Ectodermal cell (in vitro differentiated cells): ENCODE results near the gene SOWAHD.
"Not testable (repeated sequence)": the region's sequence is repeated elsewhere in the genome, so short reads cannot be mapped to it uniquely, and the experiment has no call there.

Experiments
- H3K27ac ChIP-seq: 2 replicates; pipeline ENCODE4 v1.7.0; 2013; ENCODE audit warnings: mild to moderate bottlenecking, low read depth, low read length; ENCODE audit not compliant: insufficient read depth, poor library complexity, severe bottlenecking
- H3K27me3 ChIP-seq: 2 replicates; pipeline ENCODE4 v1.7.0; 2013; ENCODE audit warnings: mild to moderate bottlenecking, low read length; ENCODE audit not compliant: insufficient read depth, control insufficient read depth, poor library complexity, severe bottlenecking
- H3K36me3 ChIP-seq: one replicate; pipeline ENCODE4 v1.7.0; 2013; ENCODE audit warnings: low read length; ENCODE audit not compliant: control insufficient read depth, insufficient read depth
- H3K4me1 ChIP-seq: one replicate; pipeline ENCODE4 v1.7.0; 2013; ENCODE audit warnings: low read length; ENCODE audit not compliant: control insufficient read depth, insufficient read depth
- H3K4me3 ChIP-seq: 2 replicates; pipeline ENCODE4 v1.7.0; 2013; ENCODE audit warnings: low read depth, low read length, control low read depth; ENCODE audit not compliant: insufficient read depth
- H3K9me3 ChIP-seq: 2 replicates; pipeline ENCODE4 v1.7.0; 2013; ENCODE audit warnings: mild to moderate bottlenecking, low read length, moderate library complexity; ENCODE audit not compliant: control insufficient read depth
- WGBS, 2 experiments: methylation state at CpG; one replicate each; pipeline ENCODE4 v1.1.7; 2013; ENCODE audit warnings: missing lambda C conversion rate in 2 of 2; 5-methylcytosine and 5-hydroxymethylcytosine counted together

Gene SOWAHD

GRCh38 chrX:119736206-119736764, 22.1 kb upstream of the SOWAHD start:
- Histone ChIP-seq H3K4me3 (no peak overlapping the region), H3K27ac (no peak overlapping the region), H3K4me1 (no peaks in the 10 kb centered on the region), H3K36me3 (no peaks in the 10 kb centered on the region), H3K9me3 (no peaks in the 10 kb centered on the region), H3K27me3 (no peaks in the 10 kb centered on the region)
- WGBS, 2 experiments: 88 to 95% methylated on average over 9 to 12 of the region's 12 CpGs

- Histone ChIP-seq H3K4me3 (no peak overlapping the region), H3K27ac (no peak overlapping the region), H3K36me3 (no peaks in the 10 kb centered on the region), H3K27me3 (no peaks in the 10 kb centered on the region), H3K4me1 (no peaks in the 10 kb centered on the region), H3K9me3 (no peaks in the 10 kb centered on the region)
- WGBS, 2 experiments: 93 to 94% methylated on average over 5 of the region's 5 CpGs
These were observed 19.6 kb upstream of the SOWAHD start for GRCh38 chrX:119738742-119739141.

- 87 to 96% methylated on average over 1 to 4 of the region's 4 CpGs for WGBS, 2 experiments
- no peak overlapping the region for H3K27ac ChIP-seq
- H3K36me3 ChIP-seq: no peaks in the 10 kb centered on the region
- H3K9me3 ChIP-seq: no peaks in the 10 kb centered on the region
- no peaks in the 10 kb centered on the region for H3K27me3 ChIP-seq
- H3K4me3 ChIP-seq: no peak overlapping the region
- H3K4me1 ChIP-seq: no peaks in the 10 kb centered on the region
These were observed 13.0 kb upstream of the SOWAHD start for GRCh38 chrX:119745283-119745848.

GRCh38 chrX:119750131-119750530, 8.3 kb upstream of the SOWAHD start:
- not testable (repeated sequence) for H3K36me3 ChIP-seq
- WGBS, 2 experiments: 89 to 94% methylated on average over 8 to 9 of the region's 9 CpGs

GRCh38 chrX:119750751-119751150, 7.6 kb upstream of the SOWAHD start:
- 94% methylated on average over 19 to 22 of the region's 27 CpGs for WGBS, 2 experiments
- H3K27ac ChIP-seq, H3K4me1 ChIP-seq, H3K4me3 ChIP-seq, H3K27me3 ChIP-seq, H3K9me3 ChIP-seq, H3K36me3 ChIP-seq: not testable (repeated sequence)

More at GRCh38 chrX:119750131-119750530, 8.3 kb upstream of the SOWAHD start:
- not testable (repeated sequence) for H3K4me3 ChIP-seq, H3K9me3 ChIP-seq, H3K27me3 ChIP-seq, H3K27ac ChIP-seq, H3K4me1 ChIP-seq

- H3K27ac ChIP-seq: no peak overlapping the region
- no peaks in the 10 kb centered on the region for H3K4me1 ChIP-seq
- no peaks in the 10 kb centered on the region for H3K36me3 ChIP-seq
- WGBS, 2 experiments: 90 to 92% methylated on average over 2 to 3 of the region's 3 CpGs
- H3K4me3 ChIP-seq: no peak overlapping the region
- no peaks in the 10 kb centered on the region for H3K9me3 ChIP-seq
- peaks cover 17% of the 10 kb centered on the region for H3K27me3 ChIP-seq
These were observed 5.4 kb upstream of the SOWAHD start for GRCh38 chrX:119753001-119753400.

- Histone ChIP-seq H3K36me3 (no peaks in the 10 kb centered on the region), H3K27ac (no peak overlapping the region), H3K4me3 (no peak overlapping the region), H3K27me3 (peaks cover 24% of the 10 kb centered on the region), H3K4me1 (no peaks in the 10 kb centered on the region), H3K9me3 (no peaks in the 10 kb centered on the region)
- WGBS, 2 experiments: 66 to 71% methylated on average over 7 to 8 of the region's 8 CpGs
These were observed 4.6 kb upstream of the SOWAHD start for GRCh38 chrX:119753639-119754257.

GRCh38 chrX:119755981-119756533, 2.3 kb upstream of the SOWAHD start:
- Histone ChIP-seq H3K27me3 (peaks cover 42% of the 10 kb centered on the region), H3K4me3 (no peak overlapping the region), H3K36me3 (no peaks in the 10 kb centered on the region), H3K4me1 (no peaks in the 10 kb centered on the region), H3K27ac (no peak overlapping the region), H3K9me3 (no peaks in the 10 kb centered on the region)
- WGBS, 2 experiments: 83 to 86% methylated on average over 7 of the region's 7 CpGs

GRCh38 chrX:119756926-119757635, 1.3 kb upstream of the SOWAHD start:
- WGBS, 2 experiments: 47 to 63% methylated on average over 8 to 10 of the region's 10 CpGs
- Histone ChIP-seq H3K27ac (no peak overlapping the region), H3K4me1 (no peaks in the 10 kb centered on the region), H3K27me3 (peaks cover 42% of the 10 kb centered on the region), H3K9me3 (no peaks in the 10 kb centered on the region), H3K36me3 (no peaks in the 10 kb centered on the region), H3K4me3 (no peak overlapping the region)

DNA sequence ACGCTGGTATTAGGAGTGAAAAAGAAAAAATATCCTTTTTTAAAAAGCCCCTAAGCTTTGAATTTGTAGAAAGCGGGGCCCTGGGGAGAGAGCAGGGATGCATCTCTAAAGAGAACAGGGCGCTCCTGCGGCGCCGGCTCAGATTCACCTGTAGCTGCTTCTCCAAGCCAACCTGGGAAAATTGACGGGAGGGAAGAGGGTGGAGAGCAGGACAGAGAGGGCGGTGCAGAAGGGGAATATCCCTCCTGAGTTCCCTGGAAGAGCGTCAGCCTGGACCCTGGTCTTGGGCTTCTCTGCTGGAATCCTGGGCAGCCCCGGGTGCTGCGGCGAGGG, 776 bp upstream of the SOWAHD start:
- H3K27me3 ChIP-seq: peaks cover 42% of the 10 kb centered on the region
- H3K36me3 ChIP-seq: no peaks in the 10 kb centered on the region
- 3 to 5% methylated on average over 11 to 12 of the region's 12 CpGs for WGBS, 2 experiments
- H3K4me1 ChIP-seq: no peaks in the 10 kb centered on the region
- H3K27ac ChIP-seq: no peak overlapping the region
- H3K4me3 ChIP-seq: peak overlapping the region; percentile 34
- no peaks in the 10 kb centered on the region for H3K9me3 ChIP-seq
